Endothelial cell of umbilical vein (primary cell): ENCODE measurements around the gene CNPPD1. TPM values are rescaled to one million over a fixed set of nuclear protein-coding genes. Genes with fewer than 3 reads are reported as not detected.

Source experiments
- BruUV-seq: library from RNA; stranded (reverse); fragments of 400-500 nt; replicated peaks from 2 replicates; lab custom pipeline; 2021; lab: Mats Ljungman, UMichigan
- CTCF ChIA-PET: fragments of 300-600, 350-600 bp; sonication (Branson Sonifier 250); formaldehyde crosslinking; loops from one replicate; lab custom pipeline; 2021; ENCODE audit warnings: antibody characterized with exemption, inconsistent platforms; lab: Charles Lee
- POLR2A ChIA-PET: fragments of 300-600, 350-600 bp; sonication (Branson Sonifier 250); formaldehyde crosslinking; loops from one replicate; lab custom pipeline; 2021; ENCODE audit warnings: antibody characterized with exemption, inconsistent platforms; lab: Charles Lee
- DNase-seq: peaks from one replicate; pipeline ENCODE4 v3.0.0-alpha.2; 2011; ENCODE audit warnings: low read depth, low spot score
- FAIRE-seq: peaks from 2 replicates; lab custom pipeline; 2011; peaks lifted over from hg19 to GRCh38; lab: Jason Lieb, UNC
- H2AFZ ChIP-seq: 2 replicates; pipeline ENCODE4 v1.6.0; 2012; ENCODE audit warnings: low read depth, low read length, control low read depth, inconsistent platforms
- H3K27ac ChIP-seq: 2 replicates; pipeline ENCODE4 v1.5.1; 2011; ENCODE audit warnings: low read depth, mild to moderate bottlenecking, control low read depth, low read length, moderate library complexity; ENCODE audit not compliant: insufficient read depth
- H3K27me3 ChIP-seq, 2 experiments: 2 replicates each; pipeline versions ENCODE4 v1.6.0 to v1.6.1; 2011; ENCODE audit warnings: low read length in 2 of 2, mixed read lengths in 1 of 2; ENCODE audit not compliant: control insufficient read depth in 2 of 2, insufficient read depth in 2 of 2
- H3K36me3 ChIP-seq, 2 experiments: 2 replicates in 1 of 2; 3 replicates in 1 of 2; pipeline ENCODE4 v1.5.1; 2011; ENCODE audit warnings: low read length in 2 of 2, mild to moderate bottlenecking in 1 of 2, moderate library complexity in 1 of 2; ENCODE audit not compliant: control insufficient read depth in 2 of 2, insufficient read depth in 2 of 2; ENCODE audit errors: extremely low read depth in 1 of 2
- H3K4me1 ChIP-seq: 3 replicates; pipeline ENCODE4 v1.5.1; 2011; ENCODE audit warnings: mild to moderate bottlenecking, low read length; ENCODE audit not compliant: control insufficient read depth, insufficient read depth; ENCODE audit errors: extremely low read depth
- H3K4me2 ChIP-seq: 2 replicates; pipeline ENCODE4 v1.6.1; 2011; ENCODE audit warnings: low read length, control low read depth, mixed read lengths; ENCODE audit not compliant: insufficient read depth
- H3K4me3 ChIP-seq, 3 experiments: fragments of 200-600 bp in 1 of 3; sonication (generic), shearing (Covaris generic) in 1 of 3; replicated peaks in 1 of 3; 2 replicates each; pipeline ENCODE4 v1.5.1; 2011 to 2016; ENCODE audit warnings: control low read depth in 3 of 3, low read length in 3 of 3, mild to moderate bottlenecking in 2 of 3, inconsistent platforms in 1 of 3, low read depth in 1 of 3, moderate library complexity in 1 of 3; ENCODE audit not compliant: insufficient read depth in 1 of 3
- H3K79me2 ChIP-seq: 2 replicates; pipeline ENCODE4 v1.6.0; 2012; ENCODE audit warnings: low read length, inconsistent platforms; ENCODE audit not compliant: control insufficient read depth, insufficient read depth
- H3K9ac ChIP-seq: replicated peaks from 2 replicates; pipeline ENCODE3; 2011; ENCODE audit warnings: low read length, control low read depth; ENCODE audit not compliant: insufficient read depth; ENCODE audit errors: extremely low read depth
- H3K9me1 ChIP-seq: replicated peaks from 3 replicates; pipeline ENCODE4 v1.6.0; 2011; ENCODE audit warnings: mild to moderate bottlenecking, low read length; ENCODE audit not compliant: control insufficient read depth, insufficient read depth; ENCODE audit errors: extremely low read depth
- H3K9me3 ChIP-seq: replicated peaks from 2 replicates; pipeline ENCODE4 v1.5.1; 2012; ENCODE audit warnings: low read length, inconsistent platforms; ENCODE audit not compliant: control insufficient read depth, insufficient read depth
- H4K20me1 ChIP-seq: replicated peaks from 2 replicates; pipeline ENCODE3; 2011; ENCODE audit warnings: mild to moderate bottlenecking, low read length; ENCODE audit not compliant: control insufficient read depth, insufficient read depth; ENCODE audit errors: extremely low read depth
- EZH2 ChIP-seq: IDR thresholded peaks from 2 replicates; pipeline ENCODE4 v1.6.1; 2012; ENCODE audit warnings: borderline replicate concordance, low read depth, mild to moderate bottlenecking, moderate library complexity, low read length, inconsistent platforms; ENCODE audit not compliant: severe bottlenecking
- FOS ChIP-seq: IDR thresholded peaks from 2 replicates; pipeline ENCODE4 v1.6.1; 2011; ENCODE audit warnings: mild to moderate bottlenecking, low read length, moderate library complexity, borderline replicate concordance; ENCODE audit not compliant: insufficient read depth
- GATA2 ChIP-seq: IDR thresholded peaks from 2 replicates; pipeline ENCODE4 v1.7.0; 2011; ENCODE audit warnings: low read depth, mild to moderate bottlenecking, moderate library complexity, mixed read lengths, low read length; ENCODE audit not compliant: insufficient read length, insufficient read depth
- JUN ChIP-seq: IDR thresholded peaks from 2 replicates; pipeline ENCODE4 v1.6.1; 2011; ENCODE audit warnings: borderline replicate concordance, low read depth; ENCODE audit not compliant: insufficient read length, insufficient read depth
- MYC ChIP-seq: IDR thresholded peaks from one replicate; pipeline ENCODE4 v1.6.1; 2011; ENCODE audit warnings: mild to moderate bottlenecking, low read depth, low read length
- POLR2A ChIP-seq: IDR thresholded peaks from 2 replicates; pipeline ENCODE4 v1.6.1; 2012; ENCODE audit warnings: low read depth, mild to moderate bottlenecking, control low read depth, low read length
- POLR2AphosphoS5 ChIP-seq: IDR thresholded peaks from 2 replicates; pipeline ENCODE4 v1.6.1; 2012; ENCODE audit warnings: low read depth, mild to moderate bottlenecking, control low read depth, low read length, moderate library complexity; ENCODE audit not compliant: insufficient read depth
- dilution Hi-C: fragments of 300-500 bp; cut with MboI; formaldehyde crosslinking; loops from one replicate; pipeline ENCODE4 v1.15.0; 2019; ENCODE audit warnings: low sequenced_read_pairs; ENCODE audit not compliant: extremely low pct_ligation_motif_present
- intact Hi-C: fragments of 100-400 bp; cut with micrococcal nuclease; formaldehyde crosslinking; loops from one replicate; pipeline ENCODE4 v1.10.0; 2022
- polyA plus RNA-seq, 4 experiments: library from polyadenylated mRNA; depleted of rRNA in 3 of 4; stranded (reverse) in 3 of 4; unstranded in 1 of 4; fragments of >200 nt; gene quantifications; 2 replicates each; pipeline versions ENCODE4 v1.2.1 to v1.2.3, GENCODE V29; 2011 to 2012; ENCODE audit warnings: missing spikeins in 1 of 4
- total RNA-seq: library from RNA; stranded (reverse); gene quantifications from 2 replicates; pipeline ENCODE4 v1.2.3, GENCODE V29; 2021
- TF ChIP-seq, protein P1 (sequence below), 2 donors: IDR thresholded peaks; 1 replicate in 1 of 2; 2 replicates in 1 of 2; pipeline ENCODE4 v1.5.1; 2011; ENCODE audit warnings: low read length in 2 of 2, mild to moderate bottlenecking in 2 of 2, moderate library complexity in 2 of 2, control low read depth in 1 of 2, inconsistent platforms in 1 of 2, low read depth in 1 of 2; ENCODE audit not compliant: insufficient read depth in 1 of 2; ENCODE audit errors: extremely low read depth in 1 of 2
- TF ChIP-seq, protein P2 (sequence below): IDR thresholded peaks from 2 replicates; pipeline ENCODE4 v1.6.1; 2011; ENCODE audit not compliant: insufficient read depth, insufficient read length

The CNPPD1 gene
- total and polyA plus RNA-seq, 2 donors (not counting 3 experiments of a cell fraction or from before 2014, with no cell fraction given) = 44.0 to 55.7 TPM

DNA sequence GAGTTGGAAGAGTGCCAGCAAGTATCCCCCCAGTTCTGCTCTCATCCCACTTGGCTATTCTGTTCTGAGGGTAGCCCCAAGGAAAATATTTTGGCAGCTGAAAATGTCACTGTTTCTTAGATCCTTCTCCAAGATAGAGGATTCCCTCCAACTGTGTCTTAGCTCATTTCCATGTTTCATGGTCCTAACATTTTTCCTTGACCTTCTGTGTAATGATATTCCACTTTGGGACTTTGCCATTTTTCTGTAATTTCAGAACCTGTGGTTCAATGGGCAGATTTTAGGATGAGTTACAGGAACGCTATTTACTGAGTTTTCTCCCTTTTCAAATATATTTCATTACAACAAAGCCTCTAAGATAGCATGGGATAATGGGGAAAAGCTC, 50.8 kb downstream of the CNPPD1 start:
- Histone ChIP-seq H3K27ac (no peak overlapping the region), H2AFZ (no peak overlapping the region), H3K9me3 (no peaks in the 10 kb centered on the region), H3K36me3 (no peaks in the 10 kb centered on the region), H3K27me3 (no peaks in the 10 kb centered on the region), H3K9me1 (no peaks in the 10 kb centered on the region), H3K9ac (no peak overlapping the region), H4K20me1 (no peaks in the 10 kb centered on the region), H3K4me2 (no peak overlapping the region), H3K4me1 (no peaks in the 10 kb centered on the region), H3K79me2 (no peaks in the 10 kb centered on the region), H3K4me3 (no peak overlapping the region)
- no peak for TF ChIP-seq GATA2
- TF ChIP-seq, protein P1, sequence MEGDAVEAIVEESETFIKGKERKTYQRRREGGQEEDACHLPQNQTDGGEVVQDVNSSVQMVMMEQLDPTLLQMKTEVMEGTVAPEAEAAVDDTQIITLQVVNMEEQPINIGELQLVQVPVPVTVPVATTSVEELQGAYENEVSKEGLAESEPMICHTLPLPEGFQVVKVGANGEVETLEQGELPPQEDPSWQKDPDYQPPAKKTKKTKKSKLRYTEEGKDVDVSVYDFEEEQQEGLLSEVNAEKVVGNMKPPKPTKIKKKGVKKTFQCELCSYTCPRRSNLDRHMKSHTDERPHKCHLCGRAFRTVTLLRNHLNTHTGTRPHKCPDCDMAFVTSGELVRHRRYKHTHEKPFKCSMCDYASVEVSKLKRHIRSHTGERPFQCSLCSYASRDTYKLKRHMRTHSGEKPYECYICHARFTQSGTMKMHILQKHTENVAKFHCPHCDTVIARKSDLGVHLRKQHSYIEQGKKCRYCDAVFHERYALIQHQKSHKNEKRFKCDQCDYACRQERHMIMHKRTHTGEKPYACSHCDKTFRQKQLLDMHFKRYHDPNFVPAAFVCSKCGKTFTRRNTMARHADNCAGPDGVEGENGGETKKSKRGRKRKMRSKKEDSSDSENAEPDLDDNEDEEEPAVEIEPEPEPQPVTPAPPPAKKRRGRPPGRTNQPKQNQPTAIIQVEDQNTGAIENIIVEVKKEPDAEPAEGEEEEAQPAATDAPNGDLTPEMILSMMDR (IDR thresholded peaks at IDR 0.05; ENCODE audit: extremely low read depth in 1 of 2, insufficient read depth in 1 of 2, low read depth in 1 of 2, low read length in 2 of 2) = no peak
- no peak for TF ChIP-seq EZH2
- TF ChIP-seq FOS = no peak
- TF ChIP-seq POLR2AphosphoS5 = no peak
- TF ChIP-seq, protein P2, sequence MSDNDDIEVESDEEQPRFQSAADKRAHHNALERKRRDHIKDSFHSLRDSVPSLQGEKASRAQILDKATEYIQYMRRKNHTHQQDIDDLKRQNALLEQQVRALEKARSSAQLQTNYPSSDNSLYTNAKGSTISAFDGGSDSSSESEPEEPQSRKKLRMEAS = no peak
- TF ChIP-seq MYC = no peak
- TF ChIP-seq JUN = no peak
- no peak for TF ChIP-seq POLR2A
- DNase-seq (no peak), FAIRE-seq (no peak)
- ChIA-PET CTCF (interaction anchor here (1.0 to 4.9 kb wide), 5 partner anchors 9 to 96 kb away, joined by 3 to 24 read pairs (median 7); no protein-coding TSS in a partner anchor), POLR2A (no interaction called here)
- no TSS peak for BruUV-seq
- intact Hi-C loops (no loop called here), dilution Hi-C loops (no loop called here)
